CD1c-positive myeloid dendritic cell (primary cell): ENCODE results near the gene C2orf92.

Experiments
- DNase-seq: peaks from one replicate; pipeline ENCODE4 v3.0.0-alpha.2; 2016; ENCODE audit errors: extremely low spot score

Gene C2orf92

GRCh38 chr2:97730245-97730644 is 60.7 kb downstream of the C2orf92 start:
- DNase-seq, result no peak

DNA sequence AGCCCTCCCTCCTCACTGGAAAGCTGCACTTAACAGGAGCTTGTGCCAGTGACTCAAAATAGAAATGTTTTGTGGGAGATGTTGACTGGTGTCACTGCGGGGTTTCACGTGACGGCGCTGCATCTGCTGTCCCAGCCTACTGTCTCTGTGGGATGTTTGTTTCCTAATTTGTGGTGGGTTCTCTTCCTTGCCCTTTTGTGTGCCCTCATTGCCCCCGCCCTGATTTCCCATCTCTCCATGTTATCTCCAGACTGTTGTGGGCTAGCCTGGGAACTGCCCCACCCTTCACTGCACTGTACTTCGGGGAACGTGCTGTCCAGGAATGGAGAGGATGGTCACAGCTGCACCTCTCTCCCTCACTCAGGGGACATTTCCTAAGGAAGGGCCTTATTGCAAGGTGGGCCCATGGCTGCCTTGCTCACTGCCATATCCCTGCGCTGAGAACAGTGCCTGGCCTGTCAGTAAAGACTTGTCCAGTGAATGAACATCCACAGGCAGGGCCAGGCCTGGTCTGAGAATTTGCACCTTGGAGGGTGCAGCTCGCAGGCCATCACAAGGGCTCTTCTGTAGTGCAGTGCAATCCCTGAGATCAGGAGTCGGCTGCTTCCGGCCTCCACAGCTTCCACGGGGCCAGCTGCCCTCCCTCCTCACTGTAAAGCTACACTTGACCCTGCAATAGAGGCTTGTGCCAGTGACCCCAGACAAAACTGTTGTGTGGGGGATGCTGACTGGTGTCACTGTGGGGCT is 61.9 kb downstream of the C2orf92 start:
- DNase-seq, result no peak

GRCh38 chr2:97732436-97733340 is 63.2 kb downstream of the C2orf92 start:
- no peak for DNase-seq

- no peak for DNase-seq
These were observed 64.0 kb downstream of the C2orf92 start for GRCh38 chr2:97733341-97734035.

DNA sequence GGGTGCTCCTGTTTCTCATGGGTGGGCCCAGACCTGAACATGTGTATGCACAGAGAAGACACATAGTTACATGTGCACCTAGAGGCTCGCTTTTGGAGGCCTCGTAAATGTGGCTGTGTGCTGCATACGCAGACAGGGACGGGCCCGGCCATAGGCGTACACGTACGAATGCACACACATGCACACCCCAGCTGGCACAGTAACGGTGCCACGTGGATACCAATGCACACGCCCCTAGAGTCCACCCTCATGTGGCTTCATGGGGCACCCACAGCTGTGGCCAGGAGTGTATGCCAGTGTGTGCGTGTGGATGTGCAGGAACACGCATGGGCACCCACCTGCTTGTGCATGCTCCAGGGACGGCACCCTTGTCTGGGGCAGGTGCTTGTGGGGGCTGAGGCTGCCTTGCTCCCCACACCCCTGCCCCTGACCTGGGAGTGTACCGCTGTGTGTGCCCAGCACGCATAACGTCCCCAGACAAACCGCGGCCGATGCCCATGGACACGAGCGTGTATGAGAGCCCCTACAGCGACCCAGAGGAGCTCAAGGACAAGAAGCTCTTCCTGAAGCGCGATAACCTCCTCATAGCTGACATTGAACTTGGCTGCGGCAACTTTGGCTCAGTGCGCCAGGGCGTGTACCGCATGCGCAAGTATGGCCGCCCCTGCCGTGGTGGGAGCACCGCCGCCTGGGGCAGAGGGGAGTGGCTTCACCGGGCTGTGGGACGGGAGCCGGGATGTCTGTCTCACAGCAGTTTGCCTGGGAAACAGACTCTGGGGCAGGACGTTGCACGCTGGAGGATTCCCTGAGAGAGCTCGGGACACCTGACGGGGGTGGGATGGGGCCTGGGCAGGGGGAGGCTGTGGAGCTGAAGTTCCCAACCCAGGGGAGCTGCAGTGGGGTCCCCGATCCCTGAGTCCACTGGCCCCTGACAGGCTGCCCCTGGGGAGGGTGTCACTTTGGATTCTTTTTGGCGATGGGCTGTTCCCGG is 64.8 kb downstream of the C2orf92 start:
- DNase-seq, result no peak

- no peak for DNase-seq
These were observed 65.6 kb downstream of the C2orf92 start for GRCh38 chr2:97735161-97735561.

DNA sequence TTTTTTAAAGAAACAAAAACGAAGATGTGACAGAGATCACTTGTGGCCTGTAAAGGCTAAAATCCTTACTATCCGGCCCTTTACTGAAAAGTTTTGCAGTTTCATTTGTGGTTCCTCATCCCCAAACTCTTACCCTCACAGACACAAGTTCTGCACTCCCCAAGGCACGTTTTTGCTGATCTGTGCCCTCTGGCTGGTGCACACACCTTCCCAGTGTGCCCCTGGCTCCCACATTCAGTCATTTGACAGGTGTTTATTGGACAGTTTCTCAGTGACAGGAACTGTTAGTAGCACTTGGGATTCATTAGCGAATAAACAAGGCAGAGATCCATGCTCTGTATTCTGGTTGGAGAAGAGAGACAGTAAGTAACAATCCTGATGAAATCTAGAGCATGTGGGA is 66.7 kb downstream of the C2orf92 start:
- DNase-seq, result no peak

DNA sequence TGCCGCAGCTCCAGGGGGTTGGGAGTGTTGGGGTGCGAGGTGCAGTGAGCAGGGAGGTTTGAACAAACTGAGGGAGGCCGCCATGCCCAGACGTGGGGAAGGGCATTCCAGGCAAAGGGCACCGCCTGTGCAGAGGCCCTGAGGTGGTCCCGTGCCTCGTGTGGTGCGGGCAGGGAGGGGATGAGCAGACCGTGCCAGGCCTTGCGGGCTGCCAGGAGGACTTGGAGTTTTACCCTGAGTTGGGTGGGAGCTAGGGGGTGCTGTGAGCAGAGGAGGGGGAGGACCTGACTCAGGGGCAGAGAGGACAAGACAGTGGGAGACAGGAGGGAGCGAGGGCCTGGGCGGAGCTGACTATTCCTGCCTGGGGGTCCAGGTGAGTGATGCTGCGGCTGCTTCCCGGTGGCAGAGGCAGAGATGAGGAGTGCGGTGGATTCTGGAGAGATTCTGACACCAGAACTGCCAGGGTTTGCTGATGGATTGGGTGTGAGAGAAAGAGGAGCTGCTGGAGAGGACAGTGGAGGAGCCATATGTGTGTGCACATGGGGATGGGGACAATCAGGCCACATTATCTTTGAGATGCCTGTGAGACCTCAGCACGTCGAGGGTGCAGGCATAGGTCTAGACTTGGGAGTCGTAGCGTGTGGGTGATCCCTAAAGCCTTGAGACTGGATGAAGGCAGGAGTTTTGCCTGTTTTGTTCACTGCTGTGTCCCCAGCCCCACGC is 67.3 kb downstream of the C2orf92 start:
- no peak for DNase-seq

- no peak for DNase-seq
These were observed 68.1 kb downstream of the C2orf92 start for GRCh38 chr2:97737421-97738178.

GRCh38 chr2:97738179-97739019 is 68.9 kb downstream of the C2orf92 start:
- no peak for DNase-seq

DNA sequence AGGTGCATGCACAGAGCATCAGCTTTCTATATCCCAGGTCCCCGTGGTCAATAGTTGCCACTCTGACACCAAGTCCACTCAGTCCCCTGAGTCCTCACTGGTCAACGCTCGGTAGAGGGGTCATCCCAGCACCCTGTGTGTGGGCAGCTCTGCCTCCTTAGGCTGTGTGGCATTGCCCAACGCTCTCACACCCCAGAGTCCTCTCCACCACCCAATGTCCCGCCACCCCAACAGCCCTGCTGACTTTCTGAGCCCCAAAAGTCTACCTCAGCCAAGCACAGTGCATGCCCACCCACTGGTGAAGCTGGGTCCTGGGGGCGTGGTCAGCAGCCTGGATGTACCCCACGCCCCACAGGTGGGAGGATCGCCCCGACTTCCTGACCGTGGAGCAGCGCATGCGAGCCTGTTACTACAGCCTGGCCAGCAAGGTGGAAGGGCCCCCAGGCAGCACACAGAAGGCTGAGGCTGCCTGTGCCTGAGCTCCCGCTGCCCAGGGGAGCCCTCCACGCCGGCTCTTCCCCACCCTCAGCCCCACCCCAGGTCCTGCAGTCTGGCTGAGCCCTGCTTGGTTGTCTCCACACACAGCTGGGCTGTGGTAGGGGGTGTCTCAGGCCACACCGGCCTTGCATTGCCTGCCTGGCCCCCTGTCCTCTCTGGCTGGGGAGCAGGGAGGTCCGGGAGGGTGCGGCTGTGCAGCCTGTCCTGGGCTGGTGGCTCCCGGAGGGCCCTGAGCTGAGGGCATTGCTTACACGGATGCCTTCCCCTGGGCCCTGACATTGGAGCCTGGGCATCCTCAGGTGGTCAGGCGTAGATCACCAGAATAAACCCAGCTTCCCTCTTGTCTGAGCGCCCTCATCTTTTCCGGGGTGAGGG is 69.7 kb downstream of the C2orf92 start:
- DNase-seq, result no peak

- no peak for DNase-seq
These were observed 70.4 kb downstream of the C2orf92 start for GRCh38 chr2:97739893-97740245.

- peak; percentile 67 for DNase-seq
These were observed 71.2 kb downstream of the C2orf92 start for GRCh38 chr2:97740590-97741182.

DNA sequence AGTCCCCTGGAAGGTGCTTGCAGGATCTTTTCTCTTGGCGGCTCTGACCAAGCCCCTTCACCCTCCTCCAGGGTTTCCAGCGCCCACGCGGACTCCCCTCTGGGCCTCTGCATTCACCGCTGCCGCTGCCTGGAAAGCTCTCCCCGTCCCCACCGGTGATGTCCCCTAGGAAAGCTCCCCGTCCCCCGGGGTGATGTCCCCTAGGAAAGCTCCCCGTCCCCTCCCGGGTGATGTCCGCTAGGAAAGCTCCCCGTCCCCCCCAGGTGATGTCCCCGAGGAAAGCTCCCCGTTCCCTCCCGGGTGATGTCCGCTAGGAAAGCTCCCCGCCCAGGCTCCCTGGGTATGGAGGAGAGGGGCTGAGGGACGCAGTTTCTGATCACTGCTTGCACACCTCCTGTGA is 71.7 kb downstream of the C2orf92 start:
- no peak for DNase-seq

GRCh38 chr2:97741686-97742085 is 72.2 kb downstream of the C2orf92 start:
- DNase-seq, result no peak

GRCh38 chr2:97742381-97742847 is 72.9 kb downstream of the C2orf92 start:
- DNase-seq, result no peak

DNA sequence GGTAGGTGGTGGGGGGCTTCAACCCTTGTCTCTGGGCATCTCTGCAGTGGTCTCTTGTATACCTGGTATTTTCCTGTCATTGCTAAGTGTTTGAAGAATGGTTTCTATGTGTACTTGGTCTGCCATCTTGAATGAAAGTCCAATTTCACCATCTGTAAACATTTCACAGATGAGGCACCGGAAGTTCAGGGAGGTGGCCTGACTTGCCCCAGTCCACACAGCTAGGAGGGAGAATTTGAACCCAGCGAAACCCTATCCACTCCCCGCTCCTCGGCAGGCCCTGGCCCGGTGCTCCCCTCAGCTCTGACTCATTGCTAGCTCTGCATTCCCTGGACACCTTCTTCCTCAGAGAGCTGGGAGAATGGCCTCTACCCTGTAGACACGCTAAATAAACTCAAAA is 74.4 kb downstream of the C2orf92 start:
- DNase-seq, result no peak
